GM21717 (cell line): ENCODE measurements around the gene BPI.
"Not testable (repeated sequence)": the region's sequence is repeated elsewhere in the genome, so short reads cannot be mapped to it uniquely, and the experiment has no call there.

ENCODE experiments used
- ATAC-seq: cut with Tn5 transposase; IDR thresholded peaks from one replicate; pipeline ENCODE4 v1.9.1; 2021; ENCODE audit warnings: mild to moderate bottlenecking, moderate library complexity; ENCODE audit not compliant: unreplicated experiment

BPI gene

GRCh38 chr20:38302786-38303185 is 1.2 kb upstream of the BPI start:
- no peak for ATAC-seq

GRCh38 chr20:38304845-38305447 is 990 bp downstream of the BPI start:
- ATAC-seq, result no peak

GRCh38 chr20:38305541-38305940 is 1.6 kb downstream of the BPI start:
- no peak for ATAC-seq

GRCh38 chr20:38306379-38306778 is 2.4 kb downstream of the BPI start:
- ATAC-seq, result no peak

- ATAC-seq, result no peak
Measured at GRCh38 chr20:38307371-38308046, 3.6 kb downstream of the BPI start.

- ATAC-seq, result no peak
Measured at GRCh38 chr20:38308047-38308438, 4.1 kb downstream of the BPI start.

- no peak for ATAC-seq
Measured at GRCh38 chr20:38308447-38308846, 4.5 kb downstream of the BPI start.

GRCh38 chr20:38311091-38311490 is 7.1 kb downstream of the BPI start:
- ATAC-seq, result no peak

- ATAC-seq, result no peak
Measured at GRCh38 chr20:38311491-38311890, 7.5 kb downstream of the BPI start.

GRCh38 chr20:38313676-38314075 is 9.7 kb downstream of the BPI start:
- ATAC-seq, result no peak

- not testable (repeated sequence) for ATAC-seq
Measured at GRCh38 chr20:38314350-38314749, 10.4 kb downstream of the BPI start.

- no peak for ATAC-seq
Measured at GRCh38 chr20:38315290-38315966, 11.5 kb downstream of the BPI start.

- ATAC-seq, result no peak
Measured at GRCh38 chr20:38316341-38316740, 12.4 kb downstream of the BPI start.

- no peak for ATAC-seq
Measured at GRCh38 chr20:38317422-38317821, 13.5 kb downstream of the BPI start.

- ATAC-seq, result no peak
Measured at GRCh38 chr20:38320221-38320620, 16.3 kb downstream of the BPI start.

- ATAC-seq, result no peak
Measured at GRCh38 chr20:38321959-38322598, 18.1 kb downstream of the BPI start.

GRCh38 chr20:38324159-38324558 is 20.2 kb downstream of the BPI start:
- ATAC-seq, result no peak

GRCh38 chr20:38325167-38325566 is 21.2 kb downstream of the BPI start:
- ATAC-seq, result no peak

GRCh38 chr20:38325905-38326304 is 21.9 kb downstream of the BPI start:
- no peak for ATAC-seq

- no peak for ATAC-seq
Measured at GRCh38 chr20:38326309-38326708, 22.4 kb downstream of the BPI start.

- no peak for ATAC-seq
Measured at GRCh38 chr20:38330638-38331037, 26.7 kb downstream of the BPI start.

- no peak for ATAC-seq
Measured at GRCh38 chr20:38331245-38331644, 27.3 kb downstream of the BPI start.
